SHP77 (cell line): ENCODE data around the gene CAPN7.
"Not testable (repeated sequence)": the region's sequence is repeated elsewhere in the genome, so short reads cannot be mapped to it uniquely, and the experiment has no call there.

Source experiments
- DNase-seq, 2 experiments: peaks; one replicate each; lab custom pipeline; 2025; lab: John Stamatoyannopoulos, UW

Gene CAPN7

GRCh38 chr3:15205934-15206661 lies at the start of gene CAPN7:
Gene CAPN7 (plus strand): TSS chr3:15206246. CDS start chr3:15206496, 250 bp downstream.
- no peak for DNase-seq

- DNase-seq = no peak
Measured at GRCh38 chr3:15157441-15157840, 48.6 kb upstream of the CAPN7 start.

- no peak for DNase-seq
Measured at GRCh38 chr3:15159501-15160136, 46.4 kb upstream of the CAPN7 start.

- DNase-seq = no peak
Measured at GRCh38 chr3:15160662-15161061, 45.4 kb upstream of the CAPN7 start.

- DNase-seq = no peak
Measured at GRCh38 chr3:15161133-15161532, 44.9 kb upstream of the CAPN7 start.

GRCh38 chr3:15163656-15164055 lies 42.4 kb upstream of the CAPN7 start:
- DNase-seq = not testable (repeated sequence)

GRCh38 chr3:15164340-15164739 lies 41.7 kb upstream of the CAPN7 start:
- no peak for DNase-seq

GRCh38 chr3:15165061-15165460 lies 41.0 kb upstream of the CAPN7 start:
- no peak for DNase-seq

- DNase-seq = not testable (repeated sequence)
Measured at GRCh38 chr3:15166391-15166790, 39.7 kb upstream of the CAPN7 start.

- no peak for DNase-seq
Measured at GRCh38 chr3:15171096-15171495, 35.0 kb upstream of the CAPN7 start.

- DNase-seq = no peak
Measured at GRCh38 chr3:15172806-15173205, 33.2 kb upstream of the CAPN7 start.

- DNase-seq = no peak
Measured at GRCh38 chr3:15174953-15175352, 31.1 kb upstream of the CAPN7 start.

GRCh38 chr3:15175605-15176004 lies 30.4 kb upstream of the CAPN7 start:
- DNase-seq = no peak

GRCh38 chr3:15180042-15180611 lies 25.9 kb upstream of the CAPN7 start:
- DNase-seq = no peak

- DNase-seq = no peak
Measured at GRCh38 chr3:15181511-15181910, 24.5 kb upstream of the CAPN7 start.

- DNase-seq = no peak
Measured at GRCh38 chr3:15181963-15182362, 24.1 kb upstream of the CAPN7 start.

- DNase-seq = no peak
Measured at GRCh38 chr3:15183011-15183410, 23.0 kb upstream of the CAPN7 start.

- DNase-seq = no peak
Measured at GRCh38 chr3:15185404-15185803, 20.6 kb upstream of the CAPN7 start.

- DNase-seq = no peak
Measured at GRCh38 chr3:15186101-15186476, 20.0 kb upstream of the CAPN7 start.

- DNase-seq = peak; percentile 14 to 15
Measured at GRCh38 chr3:15186477-15187164, 19.4 kb upstream of the CAPN7 start.

GRCh38 chr3:15197340-15198029 lies 8.6 kb upstream of the CAPN7 start:
- DNase-seq = no peak

GRCh38 chr3:15198686-15199085 lies 7.4 kb upstream of the CAPN7 start:
- DNase-seq = no peak
